Stimulated activated CD4-positive, alpha-beta T cell treated with anti-CD3 and anti-CD28 coated beads, TNF-alpha, amount 100 ng/mL, for 4 hours (primary cell): ENCODE data around the gene TTYH2.
"Not testable (repeated sequence)": the region's sequence is repeated elsewhere in the genome, so short reads cannot be mapped to it uniquely, and the experiment has no call there.

Experiments
- DNase-seq, 3 experiments: peaks; one replicate each; pipeline ENCODE4 v3.0.0-alpha.2; 2020; ENCODE audit warnings: low read depth in 3 of 3

Gene TTYH2

GRCh38 chr17:74262601-74263000, 49.2 kb downstream of the TTYH2 start:
- no peak for DNase-seq

GRCh38 chr17:74267054-74267453, 53.7 kb downstream of the TTYH2 start:
- DNase-seq: not testable (repeated sequence)

- no peak for DNase-seq
Observed at GRCh38 chr17:74267579-74267978, 54.2 kb downstream of the TTYH2 start.

GRCh38 chr17:74267987-74268499, 54.7 kb downstream of the TTYH2 start:
- DNase-seq: no peak

- DNase-seq: no peak
Observed at GRCh38 chr17:74268558-74268957, 55.2 kb downstream of the TTYH2 start.

GRCh38 chr17:74270333-74270732, 57.0 kb downstream of the TTYH2 start:
- DNase-seq: no peak

GRCh38 chr17:74271281-74271680, 57.9 kb downstream of the TTYH2 start:
- no peak for DNase-seq

- no peak for DNase-seq
Observed at GRCh38 chr17:74271901-74272561, 58.7 kb downstream of the TTYH2 start.

GRCh38 chr17:74272731-74273201, 59.4 kb downstream of the TTYH2 start:
- DNase-seq: no peak

- no peak for DNase-seq
Observed at GRCh38 chr17:74274060-74274708, 60.8 kb downstream of the TTYH2 start, which contains the start of gene DNAI2. TSS of gene DNAI2 (plus strand) at chr17:74274234. CDS start at chr17:74281818, 7,584 bp downstream.

- no peak for DNase-seq
Observed at GRCh38 chr17:74274709-74275340, 61.5 kb downstream of the TTYH2 start.

GRCh38 chr17:74276051-74276476, 62.7 kb downstream of the TTYH2 start:
- DNase-seq: no peak

- DNase-seq: no peak
Observed at GRCh38 chr17:74276541-74277009, 63.2 kb downstream of the TTYH2 start.

GRCh38 chr17:74277935-74278334, 64.6 kb downstream of the TTYH2 start:
- DNase-seq: no peak

- DNase-seq: not testable (repeated sequence)
Observed at GRCh38 chr17:74279617-74280016, 66.2 kb downstream of the TTYH2 start.

GRCh38 chr17:74280093-74280513, 66.7 kb downstream of the TTYH2 start:
- peak in 2 of 3 experiments; percentile 15 to 38 for DNase-seq

GRCh38 chr17:74281799-74282198, 68.4 kb downstream of the TTYH2 start:
- DNase-seq: no peak

GRCh38 chr17:74282274-74282586, 68.9 kb downstream of the TTYH2 start:
- DNase-seq: not testable (repeated sequence)

GRCh38 chr17:74282587-74283370, 69.4 kb downstream of the TTYH2 start:
- peak in 1 of 3 experiments; percentile 23 for DNase-seq

- no peak for DNase-seq
Observed at GRCh38 chr17:74283371-74283673, 70.0 kb downstream of the TTYH2 start.

GRCh38 chr17:74287031-74287602, 73.7 kb downstream of the TTYH2 start:
- no peak for DNase-seq

- no peak for DNase-seq
Observed at GRCh38 chr17:74288785-74289184, 75.4 kb downstream of the TTYH2 start.
